Gastroesophageal sphincter (tissue), 3 donors: ENCODE measurements around the gene SLC6A19.

Source experiments
- EP300 ChIP-seq: sonication (generic); formaldehyde crosslinking; IDR thresholded peaks from one replicate; pipeline ENCODE4 v1.6.1; 2017; ENCODE audit warnings: antibody characterized with exemption, mild to moderate bottlenecking
- POLR2A ChIP-seq, 2 donors: fragments of 450-650 bp; IDR thresholded peaks; one replicate each; pipeline ENCODE4 v1.6.1; 2017; ENCODE audit warnings: antibody characterized with exemption in 2 of 2, mild to moderate bottlenecking in 2 of 2, moderate library complexity in 1 of 2
- POLR2AphosphoS5 ChIP-seq: sonication (generic); formaldehyde crosslinking; IDR thresholded peaks from one replicate; pipeline ENCODE4 v1.6.1; 2017; ENCODE audit warnings: antibody characterized with exemption
- TF ChIP-seq, protein P1 (sequence below), 4 experiments: fragments of 200-600 bp in 2 of 4; fragments of 450-650 bp in 2 of 4; sonication (generic) in 1 of 4; IDR thresholded peaks; one replicate each; pipeline ENCODE4 v1.5.1; 2017 to 2019; ENCODE audit warnings: antibody characterized with exemption in 4 of 4, mild to moderate bottlenecking in 2 of 4, moderate library complexity in 2 of 4

DNA sequence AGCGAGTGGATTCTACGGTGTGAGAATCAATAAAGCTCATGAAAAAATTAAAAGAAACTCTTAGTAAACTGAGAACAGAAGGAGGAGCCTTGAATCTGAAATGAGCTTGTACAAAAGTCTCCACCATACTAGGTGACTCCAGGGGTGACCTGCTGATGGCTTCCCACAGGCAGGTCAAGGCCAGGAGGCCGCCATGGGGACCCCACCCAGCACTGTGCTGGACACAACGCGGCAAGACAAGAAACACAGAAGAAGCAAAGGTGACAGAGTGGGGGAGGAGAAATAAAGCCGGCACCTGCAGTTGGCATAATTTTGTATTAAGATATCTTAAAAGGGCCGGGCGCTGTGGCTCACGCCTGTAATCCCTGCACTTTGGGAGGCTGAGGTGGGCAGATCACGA, 12.1 kb upstream of the SLC6A19 start:
- TF ChIP-seq, protein P1, sequence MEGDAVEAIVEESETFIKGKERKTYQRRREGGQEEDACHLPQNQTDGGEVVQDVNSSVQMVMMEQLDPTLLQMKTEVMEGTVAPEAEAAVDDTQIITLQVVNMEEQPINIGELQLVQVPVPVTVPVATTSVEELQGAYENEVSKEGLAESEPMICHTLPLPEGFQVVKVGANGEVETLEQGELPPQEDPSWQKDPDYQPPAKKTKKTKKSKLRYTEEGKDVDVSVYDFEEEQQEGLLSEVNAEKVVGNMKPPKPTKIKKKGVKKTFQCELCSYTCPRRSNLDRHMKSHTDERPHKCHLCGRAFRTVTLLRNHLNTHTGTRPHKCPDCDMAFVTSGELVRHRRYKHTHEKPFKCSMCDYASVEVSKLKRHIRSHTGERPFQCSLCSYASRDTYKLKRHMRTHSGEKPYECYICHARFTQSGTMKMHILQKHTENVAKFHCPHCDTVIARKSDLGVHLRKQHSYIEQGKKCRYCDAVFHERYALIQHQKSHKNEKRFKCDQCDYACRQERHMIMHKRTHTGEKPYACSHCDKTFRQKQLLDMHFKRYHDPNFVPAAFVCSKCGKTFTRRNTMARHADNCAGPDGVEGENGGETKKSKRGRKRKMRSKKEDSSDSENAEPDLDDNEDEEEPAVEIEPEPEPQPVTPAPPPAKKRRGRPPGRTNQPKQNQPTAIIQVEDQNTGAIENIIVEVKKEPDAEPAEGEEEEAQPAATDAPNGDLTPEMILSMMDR (IDR thresholded peaks at IDR 0.05), result no peak
- TF ChIP-seq POLR2A (IDR thresholded peaks at IDR 0.05), result no peak
- TF ChIP-seq EP300, result no peak
- TF ChIP-seq POLR2AphosphoS5, result no peak
